Measurements from ENCODE around the gene SUPT3H.

The SUPT3H gene

GRCh38 chr6:44808148-44808547 is 569.6 kb downstream of the SUPT3H start:
- no peak for DNase-seq

GRCh38 chr6:44806656-44807055 is 571.1 kb downstream of the SUPT3H start:
- no peak for DNase-seq

- no peak for DNase-seq
These were observed 572.4 kb downstream of the SUPT3H start for GRCh38 chr6:44805238-44805846.

GRCh38 chr6:44804546-44805159 is 573.1 kb downstream of the SUPT3H start:
- no peak for DNase-seq

GRCh38 chr6:44804016-44804415 is 573.7 kb downstream of the SUPT3H start:
- no peak for DNase-seq

GRCh38 chr6:44800784-44801592 is 576.7 kb downstream of the SUPT3H start:
- DNase-seq, result no peak

GRCh38 chr6:44800171-44800783 is 577.5 kb downstream of the SUPT3H start:
- DNase-seq, result no peak

GRCh38 chr6:44797746-44798145 is 580.0 kb downstream of the SUPT3H start:
- no peak for DNase-seq

GRCh38 chr6:44795326-44795725 is 582.4 kb downstream of the SUPT3H start:
- DNase-seq, result no peak

GRCh38 chr6:44789806-44790205 is 587.9 kb downstream of the SUPT3H start:
- DNase-seq, result no peak

GRCh38 chr6:44789061-44789460 is 588.7 kb downstream of the SUPT3H start:
- no peak for DNase-seq

- no peak for DNase-seq
These were observed 589.2 kb downstream of the SUPT3H start for GRCh38 chr6:44788387-44788981.

GRCh38 chr6:44787254-44787834 is 590.4 kb downstream of the SUPT3H start:
- no peak for DNase-seq

- DNase-seq, result no peak
These were observed 592.6 kb downstream of the SUPT3H start for GRCh38 chr6:44785130-44785529.

- DNase-seq, result no peak
These were observed 593.5 kb downstream of the SUPT3H start for GRCh38 chr6:44784195-44784594.

- DNase-seq, result no peak
These were observed 594.8 kb downstream of the SUPT3H start for GRCh38 chr6:44782892-44783291.

- no peak for DNase-seq
These were observed 595.7 kb downstream of the SUPT3H start for GRCh38 chr6:44781912-44782597.

GRCh38 chr6:44780161-44780560 is 597.6 kb downstream of the SUPT3H start:
- no peak for DNase-seq

GRCh38 chr6:44779130-44779826 is 598.5 kb downstream of the SUPT3H start:
- no peak for DNase-seq
